ENCODE measurements around the gene PABPC1L.

Gene PABPC1L

DNA sequence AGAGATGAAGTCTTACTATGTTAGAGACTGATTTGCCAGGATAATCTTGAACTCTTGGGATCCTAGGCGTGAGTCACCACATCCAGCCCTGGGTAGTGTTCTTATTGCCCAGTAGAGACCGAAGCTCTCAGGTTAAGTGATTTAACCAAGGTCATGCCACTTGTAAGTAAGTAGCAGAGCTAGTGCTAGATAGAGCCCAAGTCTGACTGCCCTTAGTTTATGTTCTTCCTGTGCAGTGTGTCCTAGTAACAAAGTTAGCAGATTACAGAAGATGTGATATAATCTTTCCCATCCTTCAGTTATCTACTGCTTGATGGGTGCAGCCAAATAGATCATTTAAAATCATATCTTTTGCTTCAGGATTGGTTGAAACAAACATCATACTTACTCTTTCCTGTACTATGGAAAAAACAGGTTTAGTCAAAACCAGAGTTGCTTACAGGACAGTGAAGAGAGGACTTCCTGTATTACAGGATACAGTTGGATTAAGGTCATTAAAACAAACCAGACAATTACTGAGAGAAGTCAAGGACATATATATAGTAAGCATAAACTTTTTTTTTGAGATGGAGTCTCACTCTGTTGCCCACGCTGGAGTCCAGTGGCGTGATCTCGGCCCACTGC lies 9.5 kb upstream of the PABPC1L start:
- 90 to 91% methylated on average over 5 of the region's 5 CpGs for WGBS, 2 experiments
- Histone ChIP-seq H3K36me3 (ENCODE audit: control insufficient read depth, insufficient read depth, low read length) (peaks cover 21% of the 10 kb centered on the region), H3K4me1 (ENCODE audit: control insufficient read depth, insufficient read depth, low read length) (no peaks in the 10 kb centered on the region)

DNA sequence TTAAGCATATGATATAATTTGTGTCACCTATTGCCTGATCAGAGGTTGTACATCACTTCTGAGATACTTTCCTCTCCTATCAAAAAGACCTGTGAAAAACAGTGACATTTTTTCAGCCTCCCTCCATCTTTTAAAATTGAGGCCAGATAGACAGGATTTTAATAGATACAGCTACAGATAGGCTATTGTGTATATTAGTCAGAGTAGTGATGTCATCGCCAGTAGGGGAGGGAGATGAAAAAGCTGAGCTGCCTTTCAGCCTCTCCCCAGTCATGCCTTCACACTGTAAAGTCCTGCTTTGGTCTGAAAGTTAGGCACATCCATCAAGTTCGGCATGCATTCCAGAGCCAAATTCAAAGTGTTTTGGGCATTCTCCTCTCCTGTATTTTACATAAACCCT lies 7.9 kb upstream of the PABPC1L start:
- Histone ChIP-seq H3K36me3 (ENCODE audit: control insufficient read depth, insufficient read depth, low read length) (peaks cover 25% of the 10 kb centered on the region), H3K4me1 (ENCODE audit: control insufficient read depth, insufficient read depth, low read length) (no peaks in the 10 kb centered on the region), H3K27me3 (ENCODE audit: control insufficient read depth, insufficient read depth, low read length, poor library complexity, severe bottlenecking) (no peaks in the 10 kb centered on the region), H3K27ac (ENCODE audit: insufficient read depth, low read depth, low read length, poor library complexity, severe bottlenecking) (no peak overlapping the region), H3K4me3 (ENCODE audit: insufficient read depth, low read depth, low read length) (no peak overlapping the region), H3K9me3 (ENCODE audit: control insufficient read depth, low read length) (no peaks in the 10 kb centered on the region)
- 90 to 92% methylated on average over 2 of the region's 2 CpGs for WGBS, 2 experiments

More for the DNA sequence above, 9.5 kb upstream of the PABPC1L start:
- no peaks in the 10 kb centered on the region for H3K27me3 ChIP-seq (ENCODE audit: control insufficient read depth, insufficient read depth, low read length, poor library complexity, severe bottlenecking)
- no peak overlapping the region for H3K27ac ChIP-seq (ENCODE audit: insufficient read depth, low read depth, low read length, poor library complexity, severe bottlenecking)
- no peak overlapping the region for H3K4me3 ChIP-seq (ENCODE audit: insufficient read depth, low read depth, low read length)
- H3K9me3 ChIP-seq (ENCODE audit: control insufficient read depth, low read length), result no peaks in the 10 kb centered on the region

DNA sequence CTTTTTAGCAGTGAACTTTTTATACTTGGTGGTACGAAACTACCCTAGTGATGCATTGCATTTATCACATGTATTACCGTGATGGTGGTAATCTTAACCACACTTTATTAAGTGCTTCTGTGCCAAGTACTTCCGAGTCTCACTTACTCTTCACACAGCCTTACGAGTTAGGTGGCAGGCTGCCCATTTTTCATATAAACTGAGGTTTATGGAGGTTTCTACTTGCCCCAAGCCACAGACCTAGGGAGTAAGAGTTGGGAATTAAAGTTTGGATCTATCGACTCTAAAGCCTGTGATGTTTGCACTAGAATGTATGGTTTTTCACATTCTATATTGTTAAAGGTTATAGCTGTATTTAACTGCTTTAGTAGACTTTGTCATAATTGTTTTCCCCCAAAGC lies 5.5 kb upstream of the PABPC1L start:
- Histone ChIP-seq H3K27me3 (ENCODE audit: control insufficient read depth, insufficient read depth, low read length, poor library complexity, severe bottlenecking) (no peaks in the 10 kb centered on the region), H3K4me1 (ENCODE audit: control insufficient read depth, insufficient read depth, low read length) (no peaks in the 10 kb centered on the region), H3K36me3 (ENCODE audit: control insufficient read depth, insufficient read depth, low read length) (peaks cover 25% of the 10 kb centered on the region), H3K27ac (ENCODE audit: insufficient read depth, low read depth, low read length, poor library complexity, severe bottlenecking) (no peak overlapping the region), H3K4me3 (ENCODE audit: insufficient read depth, low read depth, low read length) (no peak overlapping the region), H3K9me3 (ENCODE audit: control insufficient read depth, low read length) (no peaks in the 10 kb centered on the region)
- 99% methylated on average over 5 of the region's 5 CpGs for WGBS, 2 experiments

DNA sequence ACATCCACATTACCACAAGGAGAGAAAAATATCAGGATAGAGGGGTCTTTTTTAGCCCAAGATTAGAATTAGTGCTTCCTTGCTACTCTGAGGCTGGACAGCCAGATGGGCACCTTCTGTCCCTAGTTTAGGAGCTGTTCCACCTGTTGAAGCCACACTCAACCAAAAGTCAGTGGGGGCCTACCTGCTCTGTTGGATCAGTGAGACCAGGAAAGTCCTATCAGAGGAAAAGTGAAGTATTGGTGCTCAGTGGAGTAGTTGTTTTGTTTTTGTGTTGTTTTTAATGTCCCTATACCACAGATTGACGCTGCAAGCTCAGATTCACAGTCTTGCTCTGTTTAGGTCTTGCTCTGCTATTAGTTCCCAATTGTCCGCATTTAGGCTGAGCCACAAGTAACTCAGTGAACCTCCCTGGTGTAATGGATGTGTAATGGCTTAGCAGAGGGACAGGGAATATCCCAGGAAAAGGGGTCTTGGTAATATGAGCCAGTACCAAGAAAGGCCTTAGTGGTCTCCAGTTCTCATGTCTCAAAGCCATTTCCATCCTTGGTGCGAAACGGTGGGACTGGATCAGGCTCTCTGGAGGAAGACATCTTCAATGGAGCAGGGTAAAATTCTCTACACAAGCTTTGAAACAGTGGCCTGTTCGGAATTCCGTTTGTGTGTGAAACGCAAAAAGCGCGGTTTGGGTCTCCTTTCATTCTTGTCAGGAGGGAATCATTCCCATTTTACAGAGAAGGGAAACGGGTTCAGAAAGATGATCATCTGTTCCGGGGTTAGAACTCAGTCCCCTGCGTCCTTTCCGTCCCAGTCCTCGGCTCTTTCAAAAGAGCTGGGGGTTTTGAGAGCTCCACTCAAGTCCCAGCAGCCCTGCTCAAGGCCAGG lies 631 bp upstream of the PABPC1L start:
- H3K4me1 ChIP-seq (ENCODE audit: control insufficient read depth, insufficient read depth, low read length), result no peaks in the 10 kb centered on the region
- H3K9me3 ChIP-seq (ENCODE audit: control insufficient read depth, low read length), result no peaks in the 10 kb centered on the region
- WGBS, 2 experiments, result 42% methylated on average over 14 of the region's 14 CpGs
- H3K27me3 ChIP-seq (ENCODE audit: control insufficient read depth, insufficient read depth, low read length, poor library complexity, severe bottlenecking), result no peaks in the 10 kb centered on the region
- H3K27ac ChIP-seq (ENCODE audit: insufficient read depth, low read depth, low read length, poor library complexity, severe bottlenecking), result no peak overlapping the region
- H3K4me3 ChIP-seq (ENCODE audit: insufficient read depth, low read depth, low read length), result peak overlapping the region; percentile 72
- H3K36me3 ChIP-seq (ENCODE audit: control insufficient read depth, insufficient read depth, low read length), result peaks cover 12% of the 10 kb centered on the region

DNA sequence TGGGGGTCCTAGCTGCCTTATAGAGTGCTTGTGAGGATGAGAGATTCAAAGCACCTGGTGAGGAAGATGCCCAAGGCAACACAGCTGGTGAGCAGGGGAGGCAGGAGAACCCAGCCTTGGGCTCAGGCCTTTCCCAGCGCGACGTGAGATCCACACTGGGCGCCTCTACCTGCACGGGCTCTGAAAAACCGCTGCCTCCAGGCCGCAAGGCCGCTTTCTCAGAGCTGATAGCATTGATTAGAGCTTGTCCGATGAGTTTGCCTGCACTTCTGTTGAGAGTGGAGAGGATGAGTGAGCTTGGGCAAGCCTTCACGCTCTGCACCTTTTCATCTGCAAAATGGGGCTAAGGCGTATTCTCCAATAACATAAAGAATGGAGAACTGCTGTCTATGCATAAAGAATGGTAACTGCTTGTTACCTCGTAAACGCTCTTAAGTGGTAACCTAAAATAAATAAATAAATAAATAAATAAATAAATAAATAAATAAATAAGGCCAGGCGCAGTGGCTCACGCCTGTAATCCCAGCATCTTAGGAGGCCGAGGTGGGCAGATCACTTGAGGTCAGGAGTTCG lies 916 bp downstream of the PABPC1L start:
- H3K36me3 ChIP-seq (ENCODE audit: control insufficient read depth, insufficient read depth, low read length), result peaks cover 2% of the 10 kb centered on the region
- WGBS, 2 experiments, result 57 to 58% methylated on average over 15 of the region's 17 CpGs
- no peaks in the 10 kb centered on the region for H3K27me3 ChIP-seq (ENCODE audit: control insufficient read depth, insufficient read depth, low read length, poor library complexity, severe bottlenecking)
- H3K4me1 ChIP-seq (ENCODE audit: control insufficient read depth, insufficient read depth, low read length), result no peaks in the 10 kb centered on the region
- no peak overlapping the region for H3K27ac ChIP-seq (ENCODE audit: insufficient read depth, low read depth, low read length, poor library complexity, severe bottlenecking)
- H3K9me3 ChIP-seq (ENCODE audit: control insufficient read depth, low read length), result no peaks in the 10 kb centered on the region
- H3K4me3 ChIP-seq (ENCODE audit: insufficient read depth, low read depth, low read length), result peak overlapping the region; percentile 72

DNA sequence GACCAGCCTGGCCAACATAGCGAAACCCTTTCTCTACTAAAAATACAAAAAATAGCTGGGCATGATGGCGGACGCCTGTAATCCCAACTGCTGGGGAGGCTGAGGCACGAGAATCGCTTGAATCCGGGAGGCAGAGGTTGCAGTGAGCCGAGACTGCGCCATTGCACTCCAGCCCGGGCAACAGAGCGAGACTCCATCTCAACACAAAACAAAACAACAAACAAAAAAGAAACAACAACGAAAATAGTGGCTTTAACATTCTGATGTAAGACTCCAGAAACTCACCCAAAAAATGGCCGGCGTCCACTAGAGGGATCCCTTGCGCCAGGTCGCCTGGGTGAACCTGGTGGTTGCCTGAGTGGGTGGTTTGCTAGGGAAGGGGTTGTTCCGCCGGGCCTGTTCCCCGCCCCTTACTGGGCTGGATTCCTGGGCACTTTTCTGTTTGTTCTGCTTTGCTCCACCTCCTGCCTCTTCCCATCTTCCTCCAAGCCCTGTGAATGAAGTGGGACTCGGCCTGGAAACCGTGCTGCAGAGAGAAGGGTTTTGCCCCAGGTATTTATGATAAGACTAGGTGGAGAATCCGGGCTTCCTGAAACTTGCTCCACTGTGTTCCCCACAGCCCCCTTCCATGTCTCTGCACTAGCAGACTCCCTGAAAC lies 1.5 kb downstream of the PABPC1L start:
- H3K4me3 ChIP-seq (ENCODE audit: insufficient read depth, low read depth, low read length), result no peak overlapping the region
- no peaks in the 10 kb centered on the region for H3K36me3 ChIP-seq (ENCODE audit: control insufficient read depth, insufficient read depth, low read length)
- H3K27ac ChIP-seq (ENCODE audit: insufficient read depth, low read depth, low read length, poor library complexity, severe bottlenecking), result no peak overlapping the region
- 48 to 49% methylated on average over 21 of the region's 21 CpGs for WGBS, 2 experiments
- H3K4me1 ChIP-seq (ENCODE audit: control insufficient read depth, insufficient read depth, low read length), result no peaks in the 10 kb centered on the region
- no peaks in the 10 kb centered on the region for H3K27me3 ChIP-seq (ENCODE audit: control insufficient read depth, insufficient read depth, low read length, poor library complexity, severe bottlenecking)
- H3K9me3 ChIP-seq (ENCODE audit: control insufficient read depth, low read length), result no peaks in the 10 kb centered on the region

DNA sequence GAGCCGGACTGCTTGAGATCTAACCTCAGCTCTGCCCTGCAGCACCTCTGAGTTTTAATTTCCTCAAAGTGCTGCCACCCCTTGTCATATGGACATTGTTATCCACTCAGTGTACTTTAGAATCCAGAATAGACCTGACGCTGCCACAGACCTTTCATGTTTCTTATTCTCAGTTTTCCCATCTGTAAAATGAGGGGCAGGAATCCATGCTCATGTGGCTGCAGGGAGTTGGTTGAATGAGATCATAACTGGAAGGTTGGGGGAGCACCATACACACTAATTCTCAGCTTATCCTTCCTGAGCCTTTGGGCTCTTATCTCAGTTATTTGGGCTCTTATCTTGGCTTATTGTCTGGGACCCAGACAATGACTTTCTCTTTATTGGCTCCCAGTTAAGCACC lies 2.3 kb downstream of the PABPC1L start:
- no peak overlapping the region for H3K4me3 ChIP-seq (ENCODE audit: insufficient read depth, low read depth, low read length)
- 92% methylated on average over 2 of the region's 2 CpGs for WGBS, 2 experiments

DNA sequence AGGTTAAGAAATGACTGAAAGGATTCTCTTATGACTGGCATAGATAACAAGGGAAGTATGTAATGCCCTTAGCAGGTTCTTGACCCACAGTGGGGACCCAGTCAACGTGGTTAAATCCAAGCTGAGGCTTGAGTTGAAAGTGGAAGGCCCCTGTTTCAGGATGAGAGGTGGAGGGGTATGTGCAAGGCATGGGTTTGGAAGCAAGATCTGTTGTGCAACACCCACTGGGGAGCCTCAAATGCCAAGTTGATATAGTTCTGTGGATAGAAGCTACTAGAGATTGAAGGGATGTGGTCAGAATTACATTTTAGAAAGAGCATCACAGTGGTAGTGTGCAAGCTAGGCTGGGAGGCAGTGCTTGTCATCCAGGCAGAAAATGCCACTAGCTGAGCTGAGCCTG lies 5.1 kb downstream of the PABPC1L start:
- Histone ChIP-seq H3K4me1 (ENCODE audit: control insufficient read depth, insufficient read depth, low read length) (peaks cover 2% of the 10 kb centered on the region), H3K4me3 (ENCODE audit: insufficient read depth, low read depth, low read length) (no peak overlapping the region), H3K36me3 (ENCODE audit: control insufficient read depth, insufficient read depth, low read length) (peaks cover 9% of the 10 kb centered on the region), H3K27ac (ENCODE audit: insufficient read depth, low read depth, low read length, poor library complexity, severe bottlenecking) (no peak overlapping the region), H3K27me3 (ENCODE audit: control insufficient read depth, insufficient read depth, low read length, poor library complexity, severe bottlenecking) (no peaks in the 10 kb centered on the region), H3K9me3 (ENCODE audit: control insufficient read depth, low read length) (no peaks in the 10 kb centered on the region)
- WGBS, 2 experiments, result 90 to 94% methylated on average over 1 of the region's 1 CpG

More for the DNA sequence above, 2.3 kb downstream of the PABPC1L start:
- H3K9me3 ChIP-seq (ENCODE audit: control insufficient read depth, low read length), result no peaks in the 10 kb centered on the region
- H3K4me1 ChIP-seq (ENCODE audit: control insufficient read depth, insufficient read depth, low read length), result peaks cover 2% of the 10 kb centered on the region
- H3K36me3 ChIP-seq (ENCODE audit: control insufficient read depth, insufficient read depth, low read length), result no peaks in the 10 kb centered on the region
- no peaks in the 10 kb centered on the region for H3K27me3 ChIP-seq (ENCODE audit: control insufficient read depth, insufficient read depth, low read length, poor library complexity, severe bottlenecking)
- no peak overlapping the region for H3K27ac ChIP-seq (ENCODE audit: insufficient read depth, low read depth, low read length, poor library complexity, severe bottlenecking)

DNA sequence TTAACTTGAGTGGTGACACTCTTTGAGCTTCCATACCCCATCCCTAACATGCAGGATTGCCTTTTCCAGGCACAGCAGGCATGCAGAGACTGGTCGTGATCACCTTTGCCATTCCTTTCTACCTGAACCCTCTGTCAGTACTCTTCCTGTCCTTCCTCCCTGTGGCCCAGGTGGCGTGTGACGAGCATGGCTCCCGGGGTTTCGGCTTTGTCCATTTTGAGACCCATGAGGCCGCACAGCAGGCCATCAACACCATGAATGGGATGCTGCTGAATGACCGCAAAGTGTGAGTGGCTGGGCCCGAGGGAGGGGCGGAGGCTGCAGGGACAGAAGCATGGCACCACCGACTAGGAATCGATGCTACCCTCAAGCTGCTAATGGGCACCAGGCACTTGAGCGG lies 6.7 kb downstream of the PABPC1L start:
- 70 to 73% methylated on average over 12 of the region's 12 CpGs for WGBS, 2 experiments
- peaks cover 2% of the 10 kb centered on the region for H3K4me1 ChIP-seq (ENCODE audit: control insufficient read depth, insufficient read depth, low read length)
- no peak overlapping the region for H3K27ac ChIP-seq (ENCODE audit: insufficient read depth, low read depth, low read length, poor library complexity, severe bottlenecking)
- H3K36me3 ChIP-seq (ENCODE audit: control insufficient read depth, insufficient read depth, low read length), result peaks cover 12% of the 10 kb centered on the region
- H3K27me3 ChIP-seq (ENCODE audit: control insufficient read depth, insufficient read depth, low read length, poor library complexity, severe bottlenecking), result no peaks in the 10 kb centered on the region
- no peaks in the 10 kb centered on the region for H3K9me3 ChIP-seq (ENCODE audit: control insufficient read depth, low read length)
- H3K4me3 ChIP-seq (ENCODE audit: insufficient read depth, low read depth, low read length), result no peak overlapping the region

DNA sequence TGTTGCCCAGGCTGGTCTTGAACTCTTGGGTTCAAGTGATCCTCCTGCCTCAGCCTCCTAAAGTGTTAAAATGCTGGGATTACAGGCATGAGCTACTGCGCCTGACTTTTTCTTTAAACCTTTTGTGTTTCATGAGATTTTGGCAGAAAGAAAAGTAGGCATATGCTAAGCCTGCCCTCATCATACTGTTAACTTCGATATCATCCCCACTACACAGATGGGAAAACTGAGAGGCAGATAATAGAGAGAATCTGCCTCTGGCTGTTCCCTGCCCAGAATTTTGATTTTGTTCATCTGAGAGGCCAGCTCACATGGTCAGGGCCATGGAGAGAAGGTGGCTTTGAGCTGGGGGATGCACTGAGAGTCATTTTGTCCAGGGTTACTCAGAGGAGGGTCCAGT lies 7.5 kb downstream of the PABPC1L start:
- H3K27me3 ChIP-seq (ENCODE audit: control insufficient read depth, insufficient read depth, low read length, poor library complexity, severe bottlenecking), result no peaks in the 10 kb centered on the region
- H3K36me3 ChIP-seq (ENCODE audit: control insufficient read depth, insufficient read depth, low read length), result peaks cover 12% of the 10 kb centered on the region
- H3K4me1 ChIP-seq (ENCODE audit: control insufficient read depth, insufficient read depth, low read length), result peaks cover 2% of the 10 kb centered on the region
- no peaks in the 10 kb centered on the region for H3K9me3 ChIP-seq (ENCODE audit: control insufficient read depth, low read length)
- H3K27ac ChIP-seq (ENCODE audit: insufficient read depth, low read depth, low read length, poor library complexity, severe bottlenecking), result no peak overlapping the region
- no peak overlapping the region for H3K4me3 ChIP-seq (ENCODE audit: insufficient read depth, low read depth, low read length)
- WGBS, 2 experiments, result 82 to 97% methylated on average over 2 of the region's 2 CpGs

Data from ectodermal cell (in vitro differentiated cells).